HG03025 (cell line): ENCODE data around the gene NADK.

Source experiments
- ATAC-seq: cut with Tn5 transposase; IDR thresholded peaks from one replicate; pipeline ENCODE4 v1.9.1; 2021; ENCODE audit warnings: mild to moderate bottlenecking, moderate library complexity; ENCODE audit not compliant: unreplicated experiment, low FRiP score

The NADK gene

GRCh38 chr1:1764876-1765470, 13.3 kb downstream of the NADK start:
- ATAC-seq: no peak

GRCh38 chr1:1763657-1764621, 14.3 kb downstream of the NADK start:
- no peak for ATAC-seq

DNA sequence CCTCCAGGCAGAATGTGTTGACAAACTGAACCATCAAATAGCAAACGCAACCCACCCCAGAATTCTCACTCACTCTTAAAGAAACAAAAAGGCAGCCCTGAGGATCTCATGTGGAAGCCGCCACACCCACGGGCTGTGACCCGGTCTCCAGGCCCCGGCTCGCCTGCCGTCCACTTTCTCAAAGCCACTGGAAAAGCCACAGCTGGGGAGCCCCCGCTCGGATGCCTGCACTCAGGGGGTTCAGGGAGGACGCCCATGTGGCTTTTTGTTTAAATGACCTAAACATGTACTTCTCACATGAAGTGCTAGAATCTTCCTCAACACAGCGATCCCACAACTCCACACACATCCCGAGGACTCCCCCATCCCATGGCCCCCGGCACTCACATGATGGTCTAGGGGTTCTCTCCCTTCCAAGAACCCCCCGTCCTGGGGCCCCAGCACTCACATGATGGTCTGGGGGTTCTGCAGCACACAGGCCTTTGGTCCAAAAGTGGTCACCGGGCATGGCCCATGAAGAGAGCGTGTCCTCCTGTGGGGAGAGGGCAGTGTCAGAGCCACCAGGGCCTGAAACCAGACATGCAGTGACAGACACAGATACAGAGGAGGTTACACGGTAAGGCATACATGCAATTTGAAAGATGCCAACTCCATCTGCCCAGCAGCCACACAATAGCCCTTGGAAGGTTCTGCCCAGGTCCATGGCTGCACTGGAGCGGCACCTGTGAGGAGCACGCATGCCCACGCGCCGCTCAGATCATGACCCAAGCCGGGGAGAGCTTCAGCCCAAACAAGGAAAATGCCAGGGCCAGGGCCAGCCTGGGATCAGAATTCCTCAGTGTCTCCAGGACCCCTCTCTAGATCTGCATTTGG, 16.5 kb downstream of the NADK start:
- ATAC-seq: no peak

GRCh38 chr1:1760715-1761114, 17.6 kb downstream of the NADK start:
- ATAC-seq: no peak

DNA sequence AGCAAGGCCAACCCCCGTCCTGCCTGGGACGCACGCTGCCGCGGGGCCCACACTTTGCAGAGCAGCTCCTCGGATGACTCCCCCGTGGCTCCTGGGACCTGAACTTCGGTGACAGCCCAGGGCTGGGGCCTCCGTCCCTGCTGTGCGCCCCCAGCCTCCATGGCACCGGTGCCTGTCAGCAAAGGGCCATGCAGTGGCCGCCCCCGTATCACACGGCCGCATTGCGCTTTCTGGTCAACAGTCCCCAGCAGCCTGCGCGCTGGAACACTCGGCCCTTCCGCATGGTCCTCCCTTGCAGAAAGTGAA, 18.0 kb downstream of the NADK start:
- no peak for ATAC-seq

- ATAC-seq: no peak
Observed at GRCh38 chr1:1759456-1760344, 18.6 kb downstream of the NADK start.

- no peak for ATAC-seq
Observed at GRCh38 chr1:1758692-1759455, 19.4 kb downstream of the NADK start.

DNA sequence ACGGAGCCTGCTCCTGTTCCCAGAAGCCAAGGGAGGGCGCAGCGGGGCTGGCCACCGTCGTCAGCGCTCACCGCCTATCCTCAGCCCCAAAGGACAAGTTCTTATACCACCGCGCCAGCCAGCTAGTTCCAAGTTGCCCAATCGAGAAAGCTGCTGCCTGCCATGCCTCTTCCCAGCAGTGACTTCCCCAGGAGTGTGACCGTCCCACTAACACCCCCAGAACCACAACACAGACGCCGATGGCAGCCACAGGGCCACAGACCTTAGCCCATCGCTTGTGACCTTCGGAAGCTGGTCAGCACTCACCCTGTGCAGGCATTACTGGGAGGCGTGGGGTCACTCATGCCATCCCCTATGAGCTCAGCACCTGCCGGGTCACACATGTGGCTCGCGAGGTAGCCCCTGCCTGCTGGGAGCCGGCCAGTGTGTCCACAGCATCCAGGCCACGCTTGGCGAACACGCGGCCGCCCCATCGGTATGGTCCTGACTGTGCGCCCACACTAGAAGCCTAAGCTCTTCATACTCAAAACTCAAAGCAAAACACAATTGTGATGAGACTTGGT, 20.1 kb downstream of the NADK start:
- no peak for ATAC-seq

DNA sequence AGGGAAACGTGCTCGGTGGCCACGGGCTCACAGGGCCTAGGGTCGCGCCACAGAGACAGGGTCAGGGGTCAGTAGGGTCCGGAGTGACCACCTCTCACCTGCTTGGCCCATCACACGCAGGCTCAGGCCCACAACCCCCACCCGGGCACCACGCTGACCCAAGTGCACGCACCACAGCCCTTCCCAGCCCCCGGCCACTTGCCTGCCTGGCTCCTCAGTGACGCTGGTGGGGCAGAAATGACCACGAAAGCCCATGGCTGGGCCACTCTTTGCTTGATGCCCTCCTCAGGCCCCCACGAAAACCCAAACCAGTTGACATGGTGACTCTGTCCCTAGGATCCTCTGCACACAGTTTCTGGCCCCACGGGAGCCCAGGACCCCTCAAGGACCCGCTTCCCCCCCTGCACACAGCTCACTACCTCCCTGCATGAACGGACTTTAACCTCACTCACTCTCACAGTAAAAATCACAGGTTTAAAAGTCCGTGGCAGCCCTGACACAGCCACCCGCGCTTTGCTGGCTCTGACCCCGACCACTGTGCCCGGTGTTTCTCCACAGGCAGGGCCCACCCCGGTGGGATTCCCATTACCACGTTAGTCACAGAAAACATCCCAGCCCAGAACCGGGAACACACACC, 20.7 kb downstream of the NADK start:
- no peak for ATAC-seq

GRCh38 chr1:1756661-1757421, 21.4 kb downstream of the NADK start:
- no peak for ATAC-seq

GRCh38 chr1:1755852-1756251, 22.4 kb downstream of the NADK start:
- no peak for ATAC-seq

DNA sequence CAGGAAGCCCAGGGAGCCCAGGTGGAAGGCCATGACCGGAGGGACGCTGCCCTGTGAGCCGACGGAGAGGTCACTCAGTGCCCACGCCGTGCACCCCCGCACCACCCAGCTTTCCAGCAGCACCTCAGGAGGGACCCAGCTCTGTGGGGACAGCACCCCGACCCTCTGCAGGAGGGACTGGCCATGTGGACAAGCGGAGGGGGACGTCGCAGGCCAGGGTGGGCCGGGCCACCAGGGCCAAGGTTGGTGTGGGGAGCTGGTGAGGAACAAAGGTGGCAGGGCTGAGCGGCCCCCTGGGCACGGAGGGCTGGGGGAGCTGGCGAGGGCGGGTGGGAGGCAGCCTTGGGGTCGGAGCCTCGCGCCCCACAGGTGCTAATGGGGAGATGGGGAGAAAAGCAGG, 22.8 kb downstream of the NADK start:
- no peak for ATAC-seq

DNA sequence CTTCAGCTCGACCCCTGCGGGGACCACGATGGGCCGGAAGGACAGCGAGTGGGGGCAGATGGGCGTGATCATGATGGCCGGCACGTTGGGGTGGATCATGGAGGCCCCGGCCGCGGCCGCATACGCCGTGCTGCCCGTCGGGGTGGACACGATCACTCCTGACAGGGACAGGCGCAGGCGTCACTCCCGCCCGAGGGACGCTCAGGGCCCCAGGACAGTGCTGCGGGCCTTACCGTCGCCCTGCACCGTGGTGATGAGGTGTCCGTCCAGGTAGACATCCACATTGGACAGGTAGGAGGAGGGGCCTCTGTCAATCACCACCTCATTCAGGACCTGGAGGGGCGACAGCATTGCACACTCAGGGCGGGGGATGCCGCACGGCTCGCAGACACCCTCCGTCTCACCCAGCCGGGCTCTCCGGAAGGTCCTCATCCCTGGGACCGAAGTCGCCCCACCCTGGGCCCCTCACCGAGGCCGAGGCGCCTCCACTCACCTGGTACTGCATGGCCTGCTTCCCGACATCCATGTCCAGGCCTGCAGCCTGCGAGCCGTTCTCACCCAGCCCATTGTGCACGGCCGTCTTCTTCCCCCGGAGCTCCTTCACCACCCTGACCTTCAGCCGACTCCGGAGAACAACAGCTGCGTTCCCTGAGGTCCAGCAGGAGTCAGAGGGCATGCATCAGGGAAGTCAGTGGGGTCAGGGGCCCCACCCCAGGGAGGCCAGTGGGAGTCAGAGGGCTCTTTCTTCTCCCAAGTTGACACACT, 24.0 kb downstream of the NADK start:
- ATAC-seq: no peak

DNA sequence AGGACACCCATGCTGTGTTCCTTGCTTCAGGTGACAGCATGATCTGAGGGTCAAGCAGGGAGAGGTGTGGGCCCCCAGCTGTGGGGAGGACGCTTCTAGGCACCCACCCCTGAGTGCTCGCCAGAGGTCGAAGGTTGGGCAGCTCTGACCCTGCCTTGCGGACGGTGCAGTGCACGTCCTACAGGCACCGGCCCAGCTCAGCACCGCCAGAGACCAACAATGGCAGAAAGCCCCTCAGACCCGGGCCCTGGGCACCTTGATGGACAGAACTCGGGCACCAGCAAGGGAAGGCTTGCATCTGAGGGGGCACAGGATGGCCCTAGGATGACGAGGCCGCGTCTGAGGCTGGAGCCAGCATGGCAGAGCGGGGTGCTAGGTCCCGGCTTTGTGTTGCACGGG, 24.7 kb downstream of the NADK start:
- ATAC-seq: no peak

GRCh38 chr1:1752636-1753606, 25.3 kb downstream of the NADK start:
- ATAC-seq: no peak

DNA sequence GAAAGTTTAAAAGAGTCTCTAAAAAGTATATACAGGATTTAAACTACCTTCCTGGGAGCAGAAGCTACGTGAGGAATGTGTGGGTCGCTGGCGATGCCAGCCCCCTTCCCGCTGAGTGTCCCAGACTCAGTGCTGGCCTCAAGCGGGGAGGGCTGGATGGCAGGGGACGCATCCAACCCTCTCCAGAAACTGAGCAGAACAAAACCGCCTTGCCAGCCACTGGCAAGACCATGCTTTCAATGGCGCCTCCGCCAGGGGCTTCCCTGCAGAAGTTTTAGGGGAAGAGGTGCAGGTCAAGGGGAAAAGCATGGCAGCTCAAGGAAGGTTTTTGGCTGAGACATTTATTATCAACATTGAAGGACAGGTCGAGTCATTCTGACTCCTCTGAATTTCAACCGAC, 26.1 kb downstream of the NADK start:
- no peak for ATAC-seq
